Activated naive CD4-positive, alpha-beta T cell treated with anti-CD3 and anti-CD28 coated beads, Interleukin-2, amount 50 U/mL, for 72 hours (primary cell): ENCODE data around the gene ERCC6L2. TPM values are rescaled to one million over a fixed set of nuclear protein-coding genes. Genes with fewer than 3 reads are reported as not detected.

Experiments
- ATAC-seq, 2 donors: fragments of 150-1000 bp; cut with Tn5 transposase; 2 replicates each; pipeline ENCODE4 v1.10.0; 2021; ENCODE audit warnings: mild to moderate bottlenecking in 2 of 2, moderate library complexity in 2 of 2
- DNase-seq, 2 donors: peaks; one replicate each; pipeline ENCODE4 v3.0.0; 2021 to 2022; ENCODE audit warnings: low spot score in 2 of 2
- H3K27ac Mint-ChIP-seq, 2 donors: one replicate each; pipeline ENCODE4 v1.8.0; 2022; ENCODE audit warnings: mild to moderate bottlenecking in 2 of 2, mixed read lengths in 2 of 2
- H3K36me3 Mint-ChIP-seq, 2 donors: one replicate each; pipeline ENCODE4 v1.8.0; 2022; ENCODE audit warnings: mixed read lengths in 2 of 2
- H3K9me3 Mint-ChIP-seq, 2 donors: one replicate each; pipeline ENCODE4 v1.8.0; 2022; ENCODE audit warnings: mixed read lengths in 2 of 2
- total RNA-seq, 2 donors: library from RNA; stranded (reverse); gene quantifications; one replicate each; pipeline ENCODE4 v1.2.3, GENCODE V29; 2022

ERCC6L2 gene
- total RNA-seq, 2 donors from 2014 or later = 26.8 to 40.7 TPM

DNA sequence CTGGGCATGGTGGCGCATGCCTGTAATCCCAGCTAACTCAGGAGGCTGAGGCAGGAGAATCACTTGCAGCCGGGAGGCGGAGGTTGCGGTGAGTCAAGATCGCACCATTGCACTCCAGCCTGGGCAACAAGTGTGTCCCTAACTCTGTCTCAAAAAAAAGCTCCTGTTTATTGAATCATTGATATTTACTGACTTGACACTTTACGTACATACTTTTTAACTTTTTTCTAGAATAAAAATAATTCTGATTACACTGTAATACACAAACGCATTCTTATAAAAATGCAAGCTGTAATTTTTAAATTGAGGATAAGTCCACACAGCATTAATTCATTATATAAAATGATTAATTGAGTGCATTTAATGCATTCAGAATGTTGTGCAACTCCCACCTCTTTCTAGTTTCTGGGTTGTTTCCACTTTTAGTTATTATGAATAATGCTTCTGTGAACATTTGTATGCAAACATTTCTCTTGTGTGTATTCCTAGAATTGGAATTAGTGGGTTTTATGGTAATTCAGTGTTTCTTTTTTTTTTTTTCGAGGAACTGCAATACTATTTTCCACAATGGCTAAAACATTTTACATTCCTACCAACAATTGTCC lies 15.7 kb downstream of the ERCC6L2 start:
- no peak overlapping the region for H3K27ac Mint-ChIP-seq
- peaks cover 11 to 45% of the 10 kb centered on the region in 2 donors for H3K36me3 Mint-ChIP-seq
- no peak for DNase-seq
- ATAC-seq = no peak
- H3K9me3 Mint-ChIP-seq = peaks cover 3 to 14% of the 10 kb centered on the region in 2 donors

DNA sequence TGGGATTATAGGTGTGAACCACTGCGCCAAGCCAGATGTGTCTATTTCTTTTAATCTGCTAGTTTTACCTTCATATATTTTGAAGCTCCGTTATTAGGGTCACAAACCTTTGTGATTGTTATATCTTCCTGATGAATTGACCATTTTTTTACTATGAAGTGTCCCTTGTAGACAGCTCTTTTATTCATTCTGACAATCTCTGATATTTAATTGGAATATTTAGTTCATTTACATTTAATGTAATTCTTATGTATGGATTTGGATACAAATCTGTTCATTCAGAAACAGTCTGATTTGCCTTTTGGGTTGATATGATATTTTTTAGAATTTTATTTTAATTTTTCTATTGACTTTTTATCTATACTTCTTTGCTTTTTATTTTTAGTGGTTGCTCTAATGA lies 17.2 kb downstream of the ERCC6L2 start:
- Mint-ChIP-seq H3K9me3 (peaks cover 5 to 19% of the 10 kb centered on the region in 2 donors), H3K27ac (peak overlapping the region in 1 of 2 donors; percentile 29)

DNA sequence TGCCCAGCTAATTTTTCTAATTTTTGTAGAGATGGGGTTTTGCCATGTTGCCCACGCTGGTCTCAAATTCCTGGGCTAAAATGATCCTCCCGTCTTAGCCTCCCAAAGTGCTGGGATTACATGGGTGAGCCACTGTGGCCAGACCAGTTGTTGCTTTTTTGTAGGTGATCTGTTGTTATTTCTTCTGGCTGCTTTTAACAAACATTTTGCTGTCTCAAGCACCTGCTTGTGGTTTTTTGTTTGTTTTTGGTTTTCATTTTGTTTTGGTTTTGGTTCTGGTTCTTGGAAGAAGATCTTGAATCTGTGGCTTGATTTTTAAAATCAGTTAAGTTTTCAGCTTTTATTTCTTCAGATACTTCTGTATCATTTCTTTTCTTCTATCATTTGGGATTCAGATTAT lies 21.1 kb downstream of the ERCC6L2 start:
- Mint-ChIP-seq H3K36me3 (peaks cover 10 to 40% of the 10 kb centered on the region in 2 donors), H3K9me3 (peaks cover 5 to 19% of the 10 kb centered on the region in 2 donors), H3K27ac (peak overlapping the region; percentile 30 to 61)
- DNase-seq = no peak
- no peak for ATAC-seq

More for the DNA sequence above, 17.2 kb downstream of the ERCC6L2 start:
- ATAC-seq = no peak
- peaks cover 10 to 43% of the 10 kb centered on the region in 2 donors for H3K36me3 Mint-ChIP-seq
- no peak for DNase-seq

DNA sequence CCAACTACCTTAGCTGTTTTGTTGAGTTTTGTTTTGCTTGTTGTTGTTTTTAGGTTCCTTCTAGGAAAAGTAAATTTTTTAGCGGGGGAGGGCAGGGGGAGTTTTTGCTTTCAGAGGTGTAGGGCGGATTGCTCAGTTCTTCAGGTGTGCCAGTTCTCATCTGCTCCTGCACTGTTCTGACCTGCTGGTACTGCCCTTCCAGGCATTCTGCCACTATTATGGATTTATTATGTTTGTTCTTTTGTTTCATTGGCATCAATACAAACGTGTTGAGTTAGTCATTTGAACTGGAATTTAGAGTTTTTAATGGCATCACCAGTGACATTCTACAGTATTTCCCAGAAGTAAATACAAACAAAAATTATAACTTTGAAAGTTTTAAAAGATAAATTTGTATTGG lies 26.0 kb downstream of the ERCC6L2 start:
- DNase-seq (no peak), ATAC-seq (no peak)
- Mint-ChIP-seq H3K36me3 (peaks cover 2 to 9% of the 10 kb centered on the region in 2 donors), H3K9me3 (peaks cover 0 to 3% of the 10 kb centered on the region in 2 donors), H3K27ac (no peak overlapping the region)

DNA sequence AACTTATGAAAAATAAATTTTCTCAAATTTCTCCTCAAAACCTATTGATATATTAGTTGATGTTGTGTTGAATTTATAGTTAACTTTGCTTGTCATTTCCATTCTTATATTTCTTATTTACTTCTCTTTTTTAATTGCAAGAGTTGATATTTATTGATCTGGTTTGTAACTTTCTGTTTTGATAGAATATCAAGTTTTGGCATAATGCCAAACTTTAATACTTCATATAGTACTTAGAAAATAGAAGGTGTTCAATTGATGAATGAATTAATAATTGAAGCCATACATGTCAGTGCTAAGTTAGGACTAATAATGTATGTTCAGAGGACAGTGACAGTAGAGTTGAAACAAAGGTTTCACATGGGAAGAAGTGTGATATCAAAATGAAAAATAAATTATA lies 27.9 kb downstream of the ERCC6L2 start:
- no peak overlapping the region for H3K27ac Mint-ChIP-seq
- DNase-seq (no peak), ATAC-seq (no peak)
- H3K9me3 Mint-ChIP-seq = no peaks in the 10 kb centered on the region
- peaks cover 0 to 8% of the 10 kb centered on the region in 2 donors for H3K36me3 Mint-ChIP-seq

DNA sequence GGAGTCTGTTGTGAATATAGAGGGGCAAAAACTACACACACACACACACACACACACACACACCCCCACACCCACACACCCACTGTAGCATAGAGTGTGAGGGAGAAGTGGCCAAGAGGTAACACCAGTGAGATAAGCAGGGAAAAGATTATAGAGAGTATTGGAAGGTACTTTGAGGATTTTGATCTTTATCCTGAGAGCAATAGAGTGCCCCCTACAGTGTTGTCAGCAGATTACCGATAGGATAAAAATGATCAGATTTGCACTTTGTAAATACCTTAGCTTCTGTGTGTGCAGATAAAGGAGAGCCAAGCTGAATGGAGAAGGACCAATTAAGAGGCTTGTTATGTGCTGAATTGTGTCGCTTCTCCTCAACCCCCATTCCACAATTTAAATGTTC lies 32.3 kb downstream of the ERCC6L2 start:
- Mint-ChIP-seq H3K9me3 (no peaks in the 10 kb centered on the region), H3K36me3 (peaks cover 5 to 13% of the 10 kb centered on the region in 2 donors), H3K27ac (peak overlapping the region in 1 of 2 donors; percentile 32)
- no peak for DNase-seq
- no peak for ATAC-seq

DNA sequence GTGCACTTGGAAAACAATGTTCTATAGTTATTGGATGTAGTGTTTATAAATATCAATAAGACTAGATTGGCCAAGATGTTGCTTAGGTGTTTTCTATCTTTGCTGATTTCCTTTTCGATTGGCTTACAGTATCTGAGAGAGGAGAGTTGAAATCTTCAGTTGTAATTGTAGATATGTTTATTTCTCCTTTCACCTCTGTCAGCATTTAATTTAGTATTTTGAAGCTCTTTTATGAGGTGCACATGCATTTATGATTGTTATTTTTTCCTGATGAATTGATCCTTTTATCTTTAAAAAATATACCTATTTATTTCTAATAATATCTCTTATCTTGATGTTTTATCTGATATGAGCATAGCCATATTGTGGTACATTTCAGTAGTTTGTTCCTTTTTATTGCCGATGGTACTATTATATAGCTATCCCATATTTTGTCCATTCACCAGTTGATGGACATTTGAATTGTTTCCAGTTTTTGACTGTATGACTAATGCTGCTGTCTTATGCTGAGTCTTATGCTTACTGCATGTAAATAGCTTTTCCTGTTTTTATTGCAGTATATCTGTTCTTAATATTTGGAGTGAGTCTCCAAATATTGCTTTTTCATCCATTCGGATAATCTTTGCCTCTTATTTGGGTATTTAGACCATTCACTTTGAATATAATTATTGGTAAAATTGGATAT lies 34.7 kb downstream of the ERCC6L2 start:
- H3K9me3 Mint-ChIP-seq = no peaks in the 10 kb centered on the region
- ATAC-seq = no peak
- H3K27ac Mint-ChIP-seq = no peak overlapping the region

DNA sequence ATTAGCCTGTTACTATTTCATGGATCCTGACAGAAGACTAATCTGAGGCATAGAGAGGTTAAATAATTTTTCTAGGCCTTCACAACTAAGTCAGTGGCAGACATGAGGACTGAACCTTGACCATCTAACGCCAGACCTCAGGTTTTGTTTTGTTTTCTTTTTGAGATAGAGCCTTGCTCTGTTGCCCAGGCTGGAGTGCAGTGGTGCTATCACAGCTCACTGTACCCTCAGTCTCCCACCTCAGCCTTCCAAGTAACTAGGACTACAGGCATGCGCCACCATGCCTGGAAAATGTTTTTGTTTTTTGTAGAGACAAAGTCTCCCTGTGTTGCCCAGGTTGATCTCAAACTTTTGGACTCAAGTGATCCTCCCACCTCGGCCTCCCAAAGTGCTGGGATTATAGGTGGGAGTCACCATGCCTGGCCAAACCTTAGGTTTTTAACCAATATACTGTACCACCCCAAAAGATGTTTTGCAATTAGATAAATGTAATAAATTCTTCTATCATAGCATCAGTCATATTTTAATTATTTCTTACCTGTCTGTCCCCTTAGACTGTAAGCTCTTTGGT lies 35.4 kb downstream of the ERCC6L2 start:
- ATAC-seq (no peak), DNase-seq (no peak)
- no peaks in the 10 kb centered on the region for H3K9me3 Mint-ChIP-seq
- H3K36me3 Mint-ChIP-seq = peaks cover 5 to 12% of the 10 kb centered on the region in 2 donors
- no peak overlapping the region for H3K27ac Mint-ChIP-seq

More for the DNA sequence above, 34.7 kb downstream of the ERCC6L2 start:
- H3K36me3 Mint-ChIP-seq = peaks cover 5 to 13% of the 10 kb centered on the region in 2 donors
- DNase-seq = no peak

DNA sequence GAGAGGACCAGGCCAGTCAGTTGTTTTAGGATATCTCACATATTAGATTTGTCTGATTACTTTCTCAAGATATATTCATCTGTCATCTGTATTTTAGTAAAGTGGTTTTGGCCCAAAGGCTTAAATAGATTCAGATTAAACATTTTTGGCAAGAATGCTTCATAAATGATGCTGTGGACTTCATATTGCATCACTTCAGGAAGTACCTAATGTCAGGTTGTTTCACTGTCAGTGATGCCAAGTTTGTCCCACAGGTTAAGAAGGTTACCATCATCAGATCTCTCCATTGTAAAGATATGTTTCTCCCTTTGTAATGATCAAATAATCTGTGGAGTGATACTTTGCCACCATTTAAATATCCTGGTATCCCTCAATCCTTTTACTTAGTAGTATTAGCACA lies 37.3 kb downstream of the ERCC6L2 start:
- ATAC-seq (no peak), DNase-seq (no peak)
- Mint-ChIP-seq H3K36me3 (peaks cover 5 to 8% of the 10 kb centered on the region in 2 donors), H3K9me3 (no peaks in the 10 kb centered on the region), H3K27ac (no peak overlapping the region)

DNA sequence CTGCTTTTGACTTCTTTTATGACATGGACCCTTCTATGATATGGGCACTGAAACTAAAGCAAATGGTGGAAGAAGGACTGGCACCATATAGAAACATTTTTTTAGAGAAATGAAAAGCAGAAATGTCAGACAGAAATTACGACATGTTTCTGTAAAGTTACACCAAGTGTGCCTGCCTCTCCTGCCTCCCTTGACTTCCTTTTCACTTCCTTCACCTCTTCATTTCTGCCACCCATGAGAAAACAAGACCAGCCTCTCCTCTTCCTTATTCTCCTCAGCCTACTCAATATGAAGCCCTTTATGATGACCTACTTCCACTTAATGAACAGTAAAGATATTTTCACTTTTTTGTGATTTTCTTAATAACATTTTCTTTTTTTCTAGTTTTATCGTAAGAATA lies 44.5 kb downstream of the ERCC6L2 start:
- H3K9me3 Mint-ChIP-seq = no peaks in the 10 kb centered on the region
- DNase-seq (no peak), ATAC-seq (no peak)
- no peak overlapping the region for H3K27ac Mint-ChIP-seq
- H3K36me3 Mint-ChIP-seq = peaks cover 6 to 8% of the 10 kb centered on the region in 2 donors

DNA sequence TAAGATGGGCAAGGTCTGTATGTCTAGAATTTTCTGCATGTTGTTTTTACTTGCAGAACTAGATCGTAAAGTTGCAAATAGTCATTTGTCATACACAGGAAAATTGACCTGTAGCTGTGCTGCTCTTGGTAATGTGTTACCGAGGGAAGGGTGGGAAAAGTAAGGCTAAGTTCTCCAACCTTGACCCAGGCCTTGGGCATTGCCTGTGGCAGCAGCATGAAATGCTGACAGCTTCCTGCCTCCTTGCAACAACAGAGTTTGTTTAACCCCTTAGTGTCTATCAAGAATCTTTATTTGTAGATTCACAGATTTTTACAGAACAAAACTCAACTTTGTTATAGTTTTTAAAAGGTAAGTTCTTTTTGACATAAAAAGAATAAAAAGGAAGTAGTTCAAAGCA lies 48.3 kb downstream of the ERCC6L2 start:
- ATAC-seq (no peak), DNase-seq (no peak)
- Mint-ChIP-seq H3K36me3 (peaks cover 8 to 12% of the 10 kb centered on the region in 2 donors), H3K27ac (no peak overlapping the region), H3K9me3 (no peaks in the 10 kb centered on the region)

DNA sequence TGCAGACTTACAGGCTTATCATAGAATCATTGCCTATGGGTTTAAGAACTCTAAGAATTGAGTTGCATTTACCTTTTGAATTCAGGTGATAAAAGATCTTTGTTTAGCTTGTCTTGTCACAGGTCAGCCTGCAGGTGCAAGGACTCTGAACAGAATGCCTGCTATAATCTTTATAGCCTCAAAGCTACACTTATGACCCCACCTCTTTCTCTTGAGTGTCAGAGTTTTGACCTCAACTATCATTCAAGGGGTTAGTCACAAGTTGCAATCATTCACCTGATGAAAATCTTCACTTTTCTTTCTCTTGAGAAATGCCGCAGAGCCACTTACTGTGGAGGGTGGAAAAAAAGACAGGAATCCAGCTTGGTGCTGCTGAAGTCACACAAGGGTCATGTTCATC lies 49.5 kb downstream of the ERCC6L2 start:
- H3K27ac Mint-ChIP-seq = no peak overlapping the region
- DNase-seq (no peak), ATAC-seq (no peak)
- no peaks in the 10 kb centered on the region for H3K9me3 Mint-ChIP-seq
- H3K36me3 Mint-ChIP-seq = peaks cover 12 to 14% of the 10 kb centered on the region in 2 donors

DNA sequence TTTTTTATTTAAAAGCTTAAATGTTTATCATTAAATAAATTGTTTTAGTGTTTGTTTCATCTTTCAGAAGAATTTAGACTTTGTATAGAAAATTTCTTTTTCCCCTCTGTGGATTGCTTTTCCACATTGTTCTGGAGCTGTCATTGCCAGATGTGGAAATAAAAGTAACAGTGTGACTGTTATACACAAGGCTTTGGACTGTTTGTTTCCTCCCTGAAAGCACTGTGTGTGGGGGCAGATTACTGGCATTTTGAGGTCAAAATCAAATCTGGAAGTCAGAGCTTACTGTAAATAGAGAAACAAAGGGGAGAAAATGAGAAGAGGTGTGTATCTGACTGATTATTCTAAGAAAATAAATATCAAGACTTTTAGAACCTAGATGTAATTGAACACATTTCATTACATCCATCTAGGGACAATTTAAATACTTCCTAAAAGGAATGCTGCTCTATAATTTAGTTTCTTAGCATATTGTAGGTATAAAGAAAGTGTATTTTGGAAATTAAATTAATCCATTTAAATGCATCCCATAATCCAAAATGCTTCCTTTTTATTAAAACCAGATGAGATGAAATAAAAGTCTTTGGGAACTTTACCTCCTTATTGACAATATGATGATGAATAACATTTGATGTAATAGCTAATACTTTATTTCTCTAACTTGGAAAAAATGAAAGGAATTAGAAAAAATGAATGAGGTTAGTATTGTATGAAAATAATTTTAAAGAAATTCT lies 51.9 kb downstream of the ERCC6L2 start:
- ATAC-seq = peak in 1 of 2 donors; percentile 50
- DNase-seq = no peak
- H3K27ac Mint-ChIP-seq = no peak overlapping the region
- H3K36me3 Mint-ChIP-seq = peaks cover 32% of the 10 kb centered on the region in 2 donors
- H3K9me3 Mint-ChIP-seq = peaks cover 0 to 4% of the 10 kb centered on the region in 2 donors

DNA sequence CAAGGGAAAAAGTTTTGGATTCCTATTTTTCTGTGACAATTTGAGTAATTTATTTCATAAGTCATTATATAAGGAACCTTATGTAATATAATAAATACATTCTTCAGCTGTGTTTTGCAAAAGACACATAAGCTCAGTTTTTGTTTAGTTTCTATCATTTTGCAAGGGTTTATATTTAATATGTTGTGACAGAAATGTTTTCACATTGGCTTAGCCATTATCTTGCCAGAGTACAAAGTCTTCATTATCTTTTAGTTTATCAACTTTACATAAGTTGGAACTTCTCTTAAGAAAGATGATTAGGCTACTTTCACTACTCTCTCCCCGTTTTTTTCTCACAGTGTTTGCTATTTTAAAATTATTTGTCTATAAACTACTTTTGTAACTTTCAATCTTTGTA lies 54.8 kb downstream of the ERCC6L2 start:
- no peak overlapping the region for H3K27ac Mint-ChIP-seq
- peaks cover 38 to 39% of the 10 kb centered on the region in 2 donors for H3K36me3 Mint-ChIP-seq
- no peak for DNase-seq
- peaks cover 0 to 4% of the 10 kb centered on the region in 2 donors for H3K9me3 Mint-ChIP-seq
- ATAC-seq = no peak

DNA sequence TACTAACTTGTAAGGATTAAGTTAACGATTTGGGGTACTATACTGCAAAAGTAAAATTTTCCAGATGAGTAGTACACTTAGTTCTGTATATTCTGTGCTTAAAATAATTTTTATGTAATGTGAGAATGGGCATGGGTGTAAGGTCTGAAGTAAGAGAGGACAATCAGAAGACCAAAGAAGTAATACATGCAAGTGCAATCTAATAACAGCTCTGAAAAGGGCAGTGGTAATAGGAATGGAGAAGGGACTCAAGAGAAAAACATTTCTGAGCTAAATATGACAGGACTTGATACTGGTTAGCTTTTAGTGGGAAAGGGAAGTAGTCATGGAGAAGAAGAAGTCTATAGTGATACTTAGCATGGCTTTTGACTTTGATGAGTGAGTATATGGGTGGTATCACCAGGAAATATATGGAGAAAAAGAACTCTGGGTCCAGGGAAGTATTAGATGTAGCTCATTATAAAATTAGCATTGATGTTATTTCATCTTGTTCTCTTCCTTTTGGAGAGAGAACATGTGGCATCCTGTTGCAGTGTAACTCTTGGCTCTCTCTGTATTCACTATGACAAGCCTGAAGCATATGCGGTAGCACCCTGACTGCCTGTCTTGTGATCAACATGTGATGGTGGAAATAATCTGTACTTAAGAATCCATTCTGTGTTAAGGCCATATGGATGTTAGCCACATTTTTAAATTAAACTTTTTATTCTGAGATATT lies 60.5 kb downstream of the ERCC6L2 start:
- peak overlapping the region in 1 of 2 donors; percentile 50 for H3K27ac Mint-ChIP-seq
- H3K36me3 Mint-ChIP-seq = peaks cover 56 to 57% of the 10 kb centered on the region in 2 donors
- ATAC-seq (no peak), DNase-seq (no peak)
- peaks cover 12 to 17% of the 10 kb centered on the region in 2 donors for H3K9me3 Mint-ChIP-seq

DNA sequence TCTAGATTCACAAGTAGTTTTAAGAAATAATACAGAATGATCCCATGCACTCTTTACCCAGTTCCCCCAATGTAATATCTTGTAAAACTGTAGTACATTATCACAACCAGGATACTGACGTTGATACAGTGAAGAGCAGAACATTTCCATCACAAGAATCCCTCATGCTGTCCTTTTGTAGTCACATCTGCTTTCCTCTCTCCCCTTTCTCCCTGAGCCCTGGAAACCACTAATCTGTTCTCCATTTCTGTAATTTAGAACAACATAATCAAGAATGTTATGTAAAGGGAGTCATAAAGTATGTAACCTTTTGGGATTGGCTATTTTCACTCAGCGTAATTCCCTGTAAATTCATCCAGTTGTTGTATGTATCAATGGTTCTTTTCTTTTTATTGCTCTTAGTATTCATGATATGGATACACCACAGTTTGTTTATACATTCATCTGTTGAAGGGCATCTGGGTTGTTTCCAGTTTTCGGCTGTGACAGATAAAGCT lies 61.1 kb downstream of the ERCC6L2 start:
- H3K36me3 Mint-ChIP-seq = peaks cover 52 to 56% of the 10 kb centered on the region in 2 donors
- DNase-seq = no peak

More for the DNA sequence above, 61.1 kb downstream of the ERCC6L2 start:
- Mint-ChIP-seq H3K9me3 (peaks cover 12 to 13% of the 10 kb centered on the region in 2 donors), H3K27ac (peak overlapping the region in 1 of 2 donors; percentile 50)
- no peak for ATAC-seq
